ENCODE measurements around the gene TUSC2. TPM values are rescaled to one million over a fixed set of nuclear protein-coding genes. Genes with fewer than 3 reads are reported as not detected.
A peak's percentile ranks its signal among the peaks of the same experiment; 100 is the strongest.

Gene TUSC2
- total RNA-seq, 1 donor from 2014 or later: 29.4 TPM

DNA sequence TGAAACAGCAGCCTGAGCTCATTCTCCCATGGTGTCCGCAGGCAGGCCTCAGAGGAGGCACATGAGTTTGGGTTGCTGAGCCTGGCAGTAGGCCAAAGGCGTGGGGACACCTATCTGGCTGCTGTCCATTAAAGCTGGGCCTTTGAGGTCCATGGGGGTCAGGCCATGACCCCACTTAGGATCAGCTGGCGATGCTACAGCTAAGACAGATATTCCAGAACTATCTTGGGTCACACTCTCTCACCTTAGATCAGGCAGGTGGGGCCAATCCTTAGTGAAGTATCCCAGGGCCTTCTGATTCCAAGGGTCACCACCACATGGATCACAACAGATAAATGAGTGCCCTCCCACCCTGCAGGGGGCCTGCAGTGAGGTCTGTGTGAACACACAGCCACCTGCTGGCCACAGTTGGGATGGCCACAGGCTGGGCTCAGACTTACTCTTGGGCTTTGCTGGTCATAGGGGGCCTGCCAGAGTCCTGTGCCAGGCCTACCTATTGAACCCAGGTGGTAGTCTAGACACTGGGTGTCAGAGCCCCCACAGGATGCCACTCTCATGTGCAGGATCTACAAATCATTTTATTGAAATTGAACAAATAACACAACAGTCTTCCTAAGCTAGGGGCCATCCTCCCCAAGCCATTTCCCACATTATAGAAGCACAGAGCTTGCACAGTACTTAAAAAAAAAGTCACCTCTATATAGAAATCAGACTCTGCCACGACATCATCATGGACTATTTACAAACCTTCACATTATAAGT lies 3.5 kb downstream of the TUSC2 start:
- peak; percentile 81 for DNase-seq
- H3K36me3 ChIP-seq: peaks cover 28% of the 10 kb centered on the region
- H3K4me1 ChIP-seq: peaks cover 75% of the 10 kb centered on the region
- peak overlapping the region; percentile 9 for H3K4me3 ChIP-seq
- no peaks in the 10 kb centered on the region for H3K9me3 ChIP-seq
- intact Hi-C loops (cut with DNase I): no loop called here
- H3K27ac ChIP-seq: peak overlapping the region; percentile 98
- TF ChIP-seq, protein P1, sequence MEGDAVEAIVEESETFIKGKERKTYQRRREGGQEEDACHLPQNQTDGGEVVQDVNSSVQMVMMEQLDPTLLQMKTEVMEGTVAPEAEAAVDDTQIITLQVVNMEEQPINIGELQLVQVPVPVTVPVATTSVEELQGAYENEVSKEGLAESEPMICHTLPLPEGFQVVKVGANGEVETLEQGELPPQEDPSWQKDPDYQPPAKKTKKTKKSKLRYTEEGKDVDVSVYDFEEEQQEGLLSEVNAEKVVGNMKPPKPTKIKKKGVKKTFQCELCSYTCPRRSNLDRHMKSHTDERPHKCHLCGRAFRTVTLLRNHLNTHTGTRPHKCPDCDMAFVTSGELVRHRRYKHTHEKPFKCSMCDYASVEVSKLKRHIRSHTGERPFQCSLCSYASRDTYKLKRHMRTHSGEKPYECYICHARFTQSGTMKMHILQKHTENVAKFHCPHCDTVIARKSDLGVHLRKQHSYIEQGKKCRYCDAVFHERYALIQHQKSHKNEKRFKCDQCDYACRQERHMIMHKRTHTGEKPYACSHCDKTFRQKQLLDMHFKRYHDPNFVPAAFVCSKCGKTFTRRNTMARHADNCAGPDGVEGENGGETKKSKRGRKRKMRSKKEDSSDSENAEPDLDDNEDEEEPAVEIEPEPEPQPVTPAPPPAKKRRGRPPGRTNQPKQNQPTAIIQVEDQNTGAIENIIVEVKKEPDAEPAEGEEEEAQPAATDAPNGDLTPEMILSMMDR (IDR thresholded peaks at IDR 0.05): peak; percentile 87
- H3K27me3 ChIP-seq (ENCODE audit: low read depth): no peaks in the 10 kb centered on the region
- peak; percentile 7 to 9 for ATAC-seq

DNA sequence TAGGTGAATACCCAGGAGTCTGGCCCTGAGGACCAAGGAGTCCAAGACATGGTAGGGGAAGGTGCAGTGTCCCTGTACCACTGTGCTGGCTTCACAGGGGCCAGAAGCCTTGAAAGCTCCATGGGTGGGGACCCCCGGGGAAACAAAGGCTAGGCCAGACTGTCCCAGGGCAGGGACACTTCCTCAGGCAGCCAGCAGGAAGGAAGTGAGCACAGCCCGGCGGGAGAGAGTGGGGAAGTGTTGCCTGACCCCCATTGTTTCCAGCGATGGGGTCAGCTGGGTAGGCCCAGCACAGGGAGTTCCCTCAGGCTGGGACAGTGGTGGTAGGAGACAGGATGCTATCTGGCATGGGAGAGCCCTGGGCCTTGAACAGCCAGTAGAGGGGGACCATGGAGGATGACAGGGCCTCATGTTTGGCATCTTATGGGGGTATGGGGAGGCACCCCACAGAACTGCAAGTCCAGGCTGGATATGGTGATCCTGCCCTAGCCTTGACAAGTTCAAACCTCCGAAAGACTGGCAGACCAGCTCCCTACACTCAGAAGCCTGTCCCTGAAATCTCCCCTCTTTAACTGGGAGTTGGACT lies 4.3 kb downstream of the TUSC2 start:
- peak overlapping the region; percentile 91 for H3K4me3 ChIP-seq
- ATAC-seq (peak in 1 of 2 donors; percentile 4), DNase-seq (peak; percentile 72)
- TF ChIP-seq, protein P1 (IDR thresholded peaks at IDR 0.05): peak; percentile 11
- H3K27me3 ChIP-seq (ENCODE audit: low read depth): no peaks in the 10 kb centered on the region
- peak overlapping the region; percentile 98 for H3K27ac ChIP-seq
- peaks cover 31% of the 10 kb centered on the region for H3K36me3 ChIP-seq
- H3K9me3 ChIP-seq: no peaks in the 10 kb centered on the region
- peaks cover 81% of the 10 kb centered on the region for H3K4me1 ChIP-seq
- intact Hi-C loops (cut with DNase I): no loop called here

DNA sequence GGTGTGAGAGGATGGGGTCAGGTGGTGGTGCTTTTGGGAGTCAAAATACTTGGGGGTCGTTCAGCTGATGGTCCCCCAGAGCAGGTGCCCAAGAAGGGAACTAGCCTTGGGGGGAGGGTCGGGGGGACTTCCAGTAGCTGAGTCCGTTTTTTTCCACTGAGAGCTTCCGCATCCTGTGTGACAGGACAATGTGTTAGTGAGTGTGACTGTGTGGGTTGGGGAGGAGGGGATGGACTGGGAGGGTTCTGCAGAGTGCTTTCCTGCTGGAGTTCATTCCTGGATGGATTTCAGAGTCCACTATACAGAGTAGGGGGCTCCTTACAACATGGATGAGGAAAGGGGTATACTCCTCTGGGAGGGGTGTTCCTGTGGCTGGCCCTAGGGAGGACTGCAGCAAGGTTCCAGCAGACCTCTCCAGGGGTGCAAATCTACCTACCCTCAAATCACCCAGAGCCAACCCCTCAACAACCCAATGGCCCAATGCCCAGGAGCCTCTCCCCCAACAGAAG lies 4.9 kb downstream of the TUSC2 start:
- ATAC-seq (peak in 1 of 2 donors; percentile 0), DNase-seq (no peak)
- Histone ChIP-seq H3K27me3 (ENCODE audit: low read depth) (no peaks in the 10 kb centered on the region), H3K27ac (peak overlapping the region; percentile 98), H3K4me3 (peak overlapping the region; percentile 91), H3K36me3 (peaks cover 37% of the 10 kb centered on the region), H3K9me3 (no peaks in the 10 kb centered on the region), H3K4me1 (peaks cover 81% of the 10 kb centered on the region)
- TF ChIP-seq, protein P1 (IDR thresholded peaks at IDR 0.05): no peak
- intact Hi-C loops (cut with DNase I): no loop called here

DNA sequence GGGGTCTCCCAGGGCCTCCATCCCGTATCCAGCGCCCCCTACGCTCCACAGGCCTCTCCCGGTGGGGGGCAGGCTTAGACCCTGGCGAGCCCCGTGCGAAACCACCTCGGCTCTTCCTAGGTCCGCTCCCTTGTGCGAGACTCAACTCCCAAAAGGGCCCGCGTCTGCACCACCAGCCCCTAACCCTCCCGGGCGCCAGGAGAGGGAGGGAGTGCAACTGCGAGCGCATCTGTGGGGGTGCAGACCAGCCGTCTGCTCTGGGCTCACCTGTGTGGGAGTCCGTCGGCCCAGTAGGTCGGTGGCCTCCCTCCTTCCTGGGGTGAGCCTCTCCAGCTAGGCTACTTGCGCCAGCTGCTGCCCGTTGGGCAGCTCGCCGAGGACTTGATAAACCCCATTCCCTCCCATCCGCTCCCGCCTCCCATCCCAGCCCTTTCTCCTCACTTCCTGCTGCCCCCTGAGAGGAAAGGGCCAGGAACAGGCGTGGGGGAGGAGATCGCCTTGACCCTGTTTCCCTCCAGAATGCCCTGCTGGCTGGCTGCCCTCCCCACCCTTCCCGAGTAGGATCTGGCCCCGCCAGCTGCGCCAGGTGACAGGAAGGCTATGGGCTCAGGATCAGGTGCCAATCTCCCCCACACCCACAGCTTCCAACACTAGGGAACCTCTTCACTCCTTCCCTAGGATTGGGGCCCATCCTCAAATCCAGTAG lies 5.5 kb downstream of the TUSC2 start, which contains the start of gene HYAL2:
Gene HYAL2 (minus strand): TSS at position 360 of the 706 bp plus-strand sequence. CDS start 2,256 bp downstream, outside the sequence.
- ATAC-seq: peak in 1 of 2 donors; percentile 15
- Histone ChIP-seq H3K4me3 (peak within 1 kb of the TSS; percentile 91), H3K27me3 (ENCODE audit: low read depth) (no peaks in the 10 kb centered on the region), H3K4me1 (peaks cover 85% of the 10 kb centered on the region), H3K36me3 (peaks cover 43% of the 10 kb centered on the region), H3K27ac (peak within 1 kb of the TSS; percentile 98), H3K9me3 (no peaks in the 10 kb centered on the region)
- TF ChIP-seq, protein P1 (IDR thresholded peaks at IDR 0.05): no peak
- peak; percentile 77 for DNase-seq
- intact Hi-C loops (cut with DNase I): no loop called here

DNA sequence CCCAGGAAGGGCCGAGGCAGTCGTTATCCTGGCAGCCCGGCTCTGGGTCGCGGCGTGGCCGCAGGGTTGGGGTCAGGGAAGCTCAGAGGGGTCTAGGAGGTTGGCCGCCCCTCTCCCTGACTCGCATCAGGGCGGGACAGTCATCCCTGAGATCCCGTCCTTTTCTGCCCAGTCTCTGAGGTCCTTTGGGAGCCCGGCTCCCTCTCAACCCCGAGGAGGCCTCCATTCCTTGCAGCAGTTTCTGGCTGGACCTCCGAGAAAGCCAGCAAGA lies 6.0 kb downstream of the TUSC2 start:
- TF ChIP-seq, protein P1 (IDR thresholded peaks at IDR 0.05): no peak
- Histone ChIP-seq H3K4me1 (peaks cover 85% of the 10 kb centered on the region), H3K27me3 (ENCODE audit: low read depth) (no peaks in the 10 kb centered on the region), H3K4me3 (peak overlapping the region; percentile 91), H3K9me3 (no peaks in the 10 kb centered on the region), H3K36me3 (peaks cover 48% of the 10 kb centered on the region), H3K27ac (peak overlapping the region; percentile 98)
- intact Hi-C loops (cut with DNase I): no loop called here
- ATAC-seq: no peak
- no peak for DNase-seq
